Measurements from ENCODE around the gene GOLGA2.

The GOLGA2 gene

GRCh38 chr9:128298535-128299482, 23.0 kb upstream of the GOLGA2 start:
- peaks cover 3% of the 10 kb centered on the region for H3K36me3 Mint-ChIP-seq (ENCODE audit: low read depth)
- H3K4me3 Mint-ChIP-seq = no peak overlapping the region
- H3K4me1 Mint-ChIP-seq = no peaks in the 10 kb centered on the region
- no peaks in the 10 kb centered on the region for H3K9me3 Mint-ChIP-seq
- H3K27me3 Mint-ChIP-seq (ENCODE audit: low read depth) = no peaks in the 10 kb centered on the region
- TF ChIP-seq, protein P1, sequence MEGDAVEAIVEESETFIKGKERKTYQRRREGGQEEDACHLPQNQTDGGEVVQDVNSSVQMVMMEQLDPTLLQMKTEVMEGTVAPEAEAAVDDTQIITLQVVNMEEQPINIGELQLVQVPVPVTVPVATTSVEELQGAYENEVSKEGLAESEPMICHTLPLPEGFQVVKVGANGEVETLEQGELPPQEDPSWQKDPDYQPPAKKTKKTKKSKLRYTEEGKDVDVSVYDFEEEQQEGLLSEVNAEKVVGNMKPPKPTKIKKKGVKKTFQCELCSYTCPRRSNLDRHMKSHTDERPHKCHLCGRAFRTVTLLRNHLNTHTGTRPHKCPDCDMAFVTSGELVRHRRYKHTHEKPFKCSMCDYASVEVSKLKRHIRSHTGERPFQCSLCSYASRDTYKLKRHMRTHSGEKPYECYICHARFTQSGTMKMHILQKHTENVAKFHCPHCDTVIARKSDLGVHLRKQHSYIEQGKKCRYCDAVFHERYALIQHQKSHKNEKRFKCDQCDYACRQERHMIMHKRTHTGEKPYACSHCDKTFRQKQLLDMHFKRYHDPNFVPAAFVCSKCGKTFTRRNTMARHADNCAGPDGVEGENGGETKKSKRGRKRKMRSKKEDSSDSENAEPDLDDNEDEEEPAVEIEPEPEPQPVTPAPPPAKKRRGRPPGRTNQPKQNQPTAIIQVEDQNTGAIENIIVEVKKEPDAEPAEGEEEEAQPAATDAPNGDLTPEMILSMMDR (IDR thresholded peaks at IDR 0.05; ENCODE audit: unreplicated experiment in 3 of 3) = no peak
- H3K27ac Mint-ChIP-seq = no peak overlapping the region

DNA sequence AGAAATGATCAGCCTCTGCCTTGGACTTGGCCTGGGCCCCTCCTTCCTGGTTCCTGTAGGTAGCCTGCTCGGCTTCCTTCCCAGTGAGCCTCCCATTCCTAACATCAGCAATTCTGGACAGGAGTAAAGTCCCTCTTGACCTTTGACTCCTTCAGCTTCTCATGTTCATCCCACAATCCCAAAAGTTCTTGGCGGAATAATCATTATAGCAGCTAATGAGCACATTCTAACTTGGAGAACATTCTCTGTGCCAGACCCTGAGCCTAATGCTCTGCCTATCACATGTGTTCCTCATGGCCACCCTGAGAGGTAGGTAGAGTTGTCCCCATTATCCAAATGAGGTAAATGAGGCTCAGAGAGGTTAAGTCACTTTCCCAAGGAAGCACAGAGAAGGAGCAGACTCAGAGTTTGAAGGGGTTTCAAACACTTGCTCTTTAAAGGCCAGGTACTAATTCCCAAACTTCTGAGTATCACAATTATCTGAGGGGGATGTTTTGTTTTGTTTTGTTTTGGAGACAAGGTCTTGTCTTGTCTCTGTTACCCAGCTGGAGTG, 21.5 kb upstream of the GOLGA2 start:
- Mint-ChIP-seq H3K4me3 (no peak overlapping the region), H3K36me3 (ENCODE audit: low read depth) (peaks cover 3% of the 10 kb centered on the region), H3K27me3 (ENCODE audit: low read depth) (no peaks in the 10 kb centered on the region), H3K4me1 (no peaks in the 10 kb centered on the region), H3K27ac (no peak overlapping the region), H3K9me3 (no peaks in the 10 kb centered on the region)
- TF ChIP-seq, protein P1 (IDR thresholded peaks at IDR 0.05; ENCODE audit: unreplicated experiment in 3 of 3) = no peak

- no peaks in the 10 kb centered on the region for H3K27me3 Mint-ChIP-seq (ENCODE audit: low read depth)
- H3K27ac Mint-ChIP-seq = no peak overlapping the region
- TF ChIP-seq, protein P1 (IDR thresholded peaks at IDR 0.05; ENCODE audit: unreplicated experiment in 3 of 3) = no peak
- H3K4me1 Mint-ChIP-seq = no peaks in the 10 kb centered on the region
- H3K4me3 Mint-ChIP-seq = no peak overlapping the region
- H3K9me3 Mint-ChIP-seq = no peaks in the 10 kb centered on the region
- peaks cover 3% of the 10 kb centered on the region for H3K36me3 Mint-ChIP-seq (ENCODE audit: low read depth)
Measured at GRCh38 chr9:128296340-128297220, 20.8 kb upstream of the GOLGA2 start.

DNA sequence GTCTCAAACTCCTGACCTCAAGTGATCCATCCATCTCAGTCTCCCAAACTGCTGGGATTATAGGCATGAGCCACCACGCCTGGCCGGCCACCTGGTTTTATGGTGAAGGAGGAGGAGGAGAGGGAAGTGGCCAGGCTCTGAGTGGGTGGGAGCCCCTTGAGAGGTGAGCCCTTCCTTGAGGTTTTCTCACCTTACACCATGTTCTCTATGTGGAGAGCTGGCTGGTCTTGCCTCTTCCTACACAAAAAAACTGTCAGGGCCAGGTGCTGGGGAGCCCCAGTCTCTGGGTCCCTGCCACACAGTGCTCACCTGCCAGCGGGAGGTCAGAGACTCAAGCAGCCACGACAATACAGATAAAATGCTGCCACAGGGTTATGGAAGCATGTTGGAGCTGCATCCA, 18.3 kb upstream of the GOLGA2 start:
- Mint-ChIP-seq H3K36me3 (ENCODE audit: low read depth) (peaks cover 4% of the 10 kb centered on the region), H3K27ac (no peak overlapping the region), H3K27me3 (ENCODE audit: low read depth) (no peaks in the 10 kb centered on the region), H3K4me3 (no peak overlapping the region), H3K9me3 (no peaks in the 10 kb centered on the region), H3K4me1 (no peaks in the 10 kb centered on the region)
- TF ChIP-seq, protein P1 (IDR thresholded peaks at IDR 0.05; ENCODE audit: unreplicated experiment in 3 of 3) = no peak

DNA sequence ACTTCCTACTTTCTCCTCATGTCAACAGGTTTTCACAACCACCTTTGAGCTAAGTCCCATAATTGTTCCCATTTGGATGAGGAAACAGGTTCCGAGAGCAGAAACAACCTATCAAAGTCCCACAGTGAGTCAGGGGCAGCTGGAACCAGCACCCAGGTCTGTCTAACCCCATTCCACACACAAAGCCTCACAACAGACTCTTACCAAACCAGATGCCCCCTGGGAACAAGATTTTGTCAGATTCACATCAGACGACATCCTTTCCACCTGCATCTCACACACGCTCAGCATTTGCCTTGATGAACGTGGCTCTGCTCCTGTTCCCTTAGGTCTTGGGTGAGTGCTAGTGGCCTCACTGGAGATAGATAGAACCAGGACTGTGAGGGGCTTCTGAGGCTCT, 17.3 kb upstream of the GOLGA2 start:
- Mint-ChIP-seq H3K4me1 (no peaks in the 10 kb centered on the region), H3K27ac (no peak overlapping the region), H3K4me3 (no peak overlapping the region), H3K27me3 (ENCODE audit: low read depth) (no peaks in the 10 kb centered on the region), H3K36me3 (ENCODE audit: low read depth) (peaks cover 13% of the 10 kb centered on the region), H3K9me3 (no peaks in the 10 kb centered on the region)
- TF ChIP-seq, protein P1 (IDR thresholded peaks at IDR 0.05; ENCODE audit: unreplicated experiment in 3 of 3) = no peak
